Motor neuron (in vitro differentiated cells): ENCODE data around the gene PPP6R3. TPM values are rescaled to one million over a fixed set of nuclear protein-coding genes. Genes with fewer than 3 reads are reported as not detected.
"Not testable (repeated sequence)": the region's sequence is repeated elsewhere in the genome, so short reads cannot be mapped to it uniquely, and the experiment has no call there.

Experiments used
- ATAC-seq, 8 experiments: fragments of 200-7000 bp; cut with Tn5 transposase; replicated peaks in 6 of 8; 2 replicates each; pipeline ENCODE4 v1.8.0; 2021; ENCODE audit warnings: mild to moderate bottlenecking in 8 of 8, moderate library complexity in 8 of 8
- H3K27ac ChIP-seq, 2 donors: fragments of 250-450 bp; sonication (Bioruptor Pico); 2 replicates each; pipeline ENCODE4 v1.9.0; 2021; ENCODE audit warnings: antibody characterized with exemption in 2 of 2, mild to moderate bottlenecking in 2 of 2, moderate library complexity in 1 of 2
- H3K4me1 ChIP-seq, 2 donors: fragments of 250-450 bp; sonication (Bioruptor Pico); replicated peaks in 1 of 2; 2 replicates each; pipeline ENCODE4 v1.6.1; 2021; ENCODE audit warnings: antibody characterized with exemption in 2 of 2, mild to moderate bottlenecking in 2 of 2, moderate library complexity in 1 of 2
- H3K4me3 ChIP-seq, 5 donors: fragments of 250-450 bp; sonication (Bioruptor Pico); 2 replicates each; pipeline ENCODE4 v1.9.0; 2021; ENCODE audit warnings: antibody characterized with exemption in 5 of 5, mild to moderate bottlenecking in 5 of 5, moderate library complexity in 4 of 5
- WGBS, 10 experiments: fragments of 450-650 bp; shearing (Covaris generic); methylation state at CpG; one replicate each; pipeline ENCODE4 v1.0.0; 2022; 5-methylcytosine and 5-hydroxymethylcytosine counted together
- in situ Hi-C, 9 experiments: fragments of 400-800 bp; cut with MboI; loops; one replicate each; pipeline ENCODE4 v1.15.0; 2021; ENCODE audit warnings: low sequenced_read_pairs in 9 of 9, low pct_unique_long_range_greater_than_20kb in 2 of 9; ENCODE audit not compliant: unreplicated experiment in 9 of 9
- total RNA-seq, 8 experiments: library from RNA; unstranded; fragments of 300-600 nt; gene quantifications; 2 replicates each; pipeline versions ENCODE4 v1.2.3 to v1.2.4, GENCODE V29; 2022

PPP6R3 gene
- total RNA-seq, 8 experiments from 2014 or later: 49.1 to 142 (median 65.7) TPM

DNA sequence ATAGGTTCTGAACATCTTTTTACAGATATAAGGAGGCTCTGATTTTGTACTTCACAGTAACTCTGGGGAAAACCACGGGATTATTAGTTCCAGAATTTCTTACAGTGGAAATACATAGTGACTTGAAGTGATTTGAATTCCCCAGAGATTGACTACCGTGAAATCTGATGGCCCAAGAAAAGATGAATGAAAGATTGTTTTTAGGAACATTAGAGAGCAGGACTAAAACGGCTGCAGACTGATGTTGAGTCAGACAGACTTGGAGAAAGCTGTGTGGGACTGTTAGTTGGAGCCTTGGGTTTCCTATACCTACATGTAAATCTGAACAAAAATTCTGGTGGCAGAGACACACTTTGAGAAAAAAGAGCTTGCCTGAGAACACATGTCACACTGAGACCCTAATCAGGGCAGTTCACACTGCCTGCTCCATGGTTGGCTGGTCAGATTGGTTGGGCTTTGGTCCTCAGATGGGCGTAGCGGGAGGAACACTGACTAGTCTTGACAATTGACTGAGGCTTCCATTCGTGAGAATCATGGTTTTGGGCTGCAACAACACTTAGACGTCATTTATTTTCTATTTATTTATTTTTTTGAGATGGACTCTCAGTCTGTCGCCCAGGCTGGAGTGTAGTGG is 6.8 kb downstream of the PPP6R3 start:
- ATAC-seq: no peak
- H3K27ac ChIP-seq: no peak overlapping the region
- no peak overlapping the region for H3K4me3 ChIP-seq
- 40 to 100% (median 88%) methylated on average over 1 to 7 of the region's 8 CpGs for WGBS, 10 experiments
- H3K4me1 ChIP-seq: peaks cover 17 to 32% of the 10 kb centered on the region in 2 donors
- in situ Hi-C loops: loop anchor here in 1 of 9 experiments (25.0 kb wide), 1 partner anchor 205 kb away; the partner anchor contains the start of gene C11orf24

DNA sequence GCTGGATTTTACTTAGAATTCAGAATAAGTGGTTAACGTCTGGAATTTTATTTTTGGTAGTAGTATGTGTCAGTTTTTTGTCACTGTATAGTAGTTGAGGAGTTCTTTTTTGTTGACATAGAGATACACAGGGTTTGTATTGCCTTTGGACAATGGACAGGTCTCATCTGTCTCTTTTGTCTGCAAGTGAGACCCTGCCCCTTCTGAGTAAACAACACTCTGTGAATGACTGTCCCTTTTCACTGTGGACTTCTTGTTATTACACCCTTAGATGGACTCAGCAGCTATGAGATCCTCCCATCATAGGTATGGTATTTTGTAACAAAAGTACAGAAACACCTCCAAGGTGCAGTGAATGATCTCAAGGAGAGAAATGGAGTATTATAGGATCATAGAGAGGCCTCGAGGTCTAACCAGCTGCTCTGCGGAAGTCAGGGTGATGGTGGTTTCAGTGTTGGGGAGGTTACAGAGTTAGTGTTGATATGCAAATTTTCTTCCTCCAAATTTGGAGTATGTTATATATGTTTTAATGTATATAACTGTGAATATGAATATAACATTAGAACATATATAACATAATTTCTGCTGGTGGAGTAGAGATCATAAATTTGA is 7.8 kb downstream of the PPP6R3 start:
- ATAC-seq: peak in 1 of 8 experiments; percentile 35
- Histone ChIP-seq H3K4me1 (peaks cover 11 to 24% of the 10 kb centered on the region in 2 donors), H3K27ac (no peak overlapping the region), H3K4me3 (no peak overlapping the region)
- 14 to 89% (median 60%) methylated on average over 1 to 3 of the region's 3 CpGs; no CpG with 5 or more reads in 3 of the 10 experiments for WGBS, 10 experiments
- in situ Hi-C loops: loop anchor here in 1 of 9 experiments (25.0 kb wide), 1 partner anchor 206 kb away; the partner anchor contains the start of gene C11orf24

DNA sequence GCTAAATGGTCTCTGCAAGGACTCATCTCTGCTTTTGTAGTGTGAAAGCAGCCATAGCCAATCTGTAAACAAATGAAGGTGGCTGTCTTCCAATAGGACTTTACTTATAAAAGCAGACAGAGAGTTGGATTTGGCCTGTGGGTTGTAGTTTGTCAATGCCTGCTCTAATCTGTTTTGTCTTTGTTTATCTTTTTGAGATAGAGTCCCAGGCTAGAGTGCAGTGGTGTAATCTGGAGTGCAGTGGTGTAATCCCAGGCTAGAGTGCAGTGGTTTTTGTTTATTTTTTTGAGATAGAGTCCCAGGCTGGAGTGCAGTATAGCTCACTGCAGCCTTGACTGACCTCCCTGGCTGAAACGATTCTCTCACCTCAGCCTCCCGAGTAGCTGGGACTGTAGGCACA is 8.6 kb downstream of the PPP6R3 start:
- H3K4me1 ChIP-seq: peaks cover 11 to 24% of the 10 kb centered on the region in 2 donors

DNA sequence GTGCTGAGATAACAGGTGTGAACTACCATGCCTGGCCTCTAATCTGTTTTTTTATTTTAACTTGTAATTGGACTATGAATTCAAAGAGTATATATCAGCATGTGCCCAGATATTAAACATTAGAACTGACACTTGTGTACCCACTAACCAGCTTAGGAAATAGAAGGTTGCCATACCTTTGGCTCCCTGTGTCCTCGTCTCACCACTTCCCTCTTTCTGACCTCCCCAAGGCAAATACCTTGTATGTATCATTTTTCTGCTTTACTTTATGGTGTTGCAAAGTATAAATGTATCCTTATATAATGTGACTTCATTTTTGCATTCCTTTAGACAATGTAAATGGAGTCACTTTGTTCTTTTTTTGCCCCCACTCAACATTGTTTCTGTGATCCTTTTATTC is 9.1 kb downstream of the PPP6R3 start:
- no peak for ATAC-seq
- Histone ChIP-seq H3K4me3 (no peak overlapping the region), H3K27ac (no peak overlapping the region), H3K4me1 (peaks cover 11 to 24% of the 10 kb centered on the region in 2 donors)
- in situ Hi-C loops: loop anchor here in 1 of 9 experiments (25.0 kb wide), 1 partner anchor 207 kb away; the partner anchor contains the start of gene C11orf24
- 22 to 100% (median 92%) methylated on average over 1 of the region's 1 CpG; no CpG with 5 or more reads in 4 of the 10 experiments for WGBS, 10 experiments

More for the DNA sequence above, 8.6 kb downstream of the PPP6R3 start:
- Histone ChIP-seq H3K27ac (no peak overlapping the region), H3K4me3 (no peak overlapping the region)
- 40 to 88% (median 81%) methylated on average over 1 to 2 of the region's 2 CpGs; no CpG with 5 or more reads in 2 of the 10 experiments for WGBS, 10 experiments
- in situ Hi-C loops: loop anchor here in 1 of 9 experiments (25.0 kb wide), 1 partner anchor 207 kb away; the partner anchor contains the start of gene C11orf24
- ATAC-seq: peak in 1 of 8 experiments; percentile 5

DNA sequence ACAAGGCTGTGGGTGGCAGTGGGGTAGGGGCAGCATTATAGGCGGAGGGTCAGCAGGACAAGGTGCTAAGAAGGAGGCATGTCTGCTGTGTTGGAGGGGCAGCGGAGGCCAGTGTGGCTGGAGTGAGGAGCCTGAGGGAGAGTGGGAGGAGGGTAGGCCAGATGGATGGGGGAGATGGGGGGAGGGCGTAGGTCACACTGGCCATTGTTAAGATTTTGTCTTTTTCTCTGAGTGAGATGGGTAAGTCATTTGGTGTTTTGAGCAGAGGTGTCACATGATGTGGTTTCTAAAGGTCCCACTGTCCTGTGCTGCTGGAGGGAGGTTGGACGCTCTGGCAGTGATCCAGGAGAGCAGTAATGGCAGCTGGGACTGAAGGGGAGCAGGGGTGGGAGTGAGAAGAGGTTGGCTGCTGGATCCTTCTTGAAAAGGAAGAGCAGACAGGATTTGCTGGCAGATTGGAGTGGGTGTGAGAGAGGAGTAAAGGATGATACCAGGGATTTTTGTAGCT is 9.8 kb downstream of the PPP6R3 start:
- 82 to 100% (median 100%) methylated on average over 1 to 2 of the region's 4 CpGs; no CpG with 5 or more reads in 7 of the 10 experiments for WGBS, 10 experiments
- H3K4me1 ChIP-seq: peaks cover 11 to 24% of the 10 kb centered on the region in 2 donors
- no peak overlapping the region for H3K4me3 ChIP-seq
- in situ Hi-C loops: loop anchor here in 1 of 9 experiments (25.0 kb wide), 1 partner anchor 208 kb away; the partner anchor contains the start of gene C11orf24
- ATAC-seq: peak in 5 of 8 experiments; percentile 83 to 94 (median 90)
- peak overlapping the region in 1 of 2 donors; percentile 13 for H3K27ac ChIP-seq

DNA sequence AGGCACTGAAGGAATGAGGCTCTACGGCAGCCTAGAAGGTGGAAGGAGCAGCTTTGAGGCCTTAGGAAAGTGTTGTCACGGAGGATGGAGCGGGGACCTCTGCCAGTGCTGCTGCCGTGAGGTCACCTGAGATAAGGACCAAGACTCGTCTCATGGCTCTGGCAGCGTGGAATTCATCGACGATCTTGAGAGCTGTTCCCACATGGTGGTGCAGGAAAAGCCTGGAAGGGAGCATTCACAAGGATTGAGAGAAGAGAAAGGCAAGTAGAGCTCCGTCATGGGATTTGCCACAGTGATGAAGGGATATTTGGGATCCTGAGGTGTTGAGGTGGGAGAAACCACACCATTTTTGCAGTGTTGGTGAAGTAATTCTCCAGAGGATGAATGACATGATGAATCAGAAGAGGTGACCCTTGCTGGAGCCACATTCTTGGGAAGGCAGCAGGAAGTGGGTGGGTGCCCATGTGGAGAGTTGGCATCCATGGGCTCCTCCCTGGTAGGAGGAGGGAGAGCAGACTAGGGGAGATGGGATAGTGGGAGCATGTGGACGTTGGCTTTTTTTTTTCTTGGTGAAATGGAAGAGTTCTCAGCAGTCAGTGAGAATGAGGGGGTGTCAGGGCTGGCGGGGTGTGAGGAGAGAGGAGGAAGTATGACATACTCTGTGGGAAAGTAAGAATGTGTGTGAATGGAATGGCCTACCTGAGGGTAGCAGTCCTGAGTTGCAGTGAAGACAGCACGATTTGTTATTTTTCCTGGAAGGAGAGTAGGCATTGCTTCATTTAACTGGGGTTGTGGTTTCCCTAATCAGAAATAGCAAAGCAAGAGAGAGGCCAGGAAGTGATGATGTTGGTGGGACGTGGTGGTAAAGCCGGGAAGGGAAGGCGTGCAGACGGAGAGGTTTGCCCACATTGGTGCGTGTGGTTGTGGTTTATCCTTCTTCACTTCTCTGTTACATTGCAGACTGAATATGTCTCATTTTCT is 11.1 kb downstream of the PPP6R3 start:
- 20 to 100% (median 96%) methylated on average over 1 to 16 of the region's 17 CpGs for WGBS, 10 experiments
- no peak overlapping the region for H3K27ac ChIP-seq
- peaks cover 11 to 24% of the 10 kb centered on the region in 2 donors for H3K4me1 ChIP-seq
- H3K4me3 ChIP-seq: no peak overlapping the region
- in situ Hi-C loops: loop anchor here in 1 of 9 experiments (25.0 kb wide), 1 partner anchor 209 kb away; the partner anchor contains the start of gene C11orf24
- ATAC-seq: no peak

DNA sequence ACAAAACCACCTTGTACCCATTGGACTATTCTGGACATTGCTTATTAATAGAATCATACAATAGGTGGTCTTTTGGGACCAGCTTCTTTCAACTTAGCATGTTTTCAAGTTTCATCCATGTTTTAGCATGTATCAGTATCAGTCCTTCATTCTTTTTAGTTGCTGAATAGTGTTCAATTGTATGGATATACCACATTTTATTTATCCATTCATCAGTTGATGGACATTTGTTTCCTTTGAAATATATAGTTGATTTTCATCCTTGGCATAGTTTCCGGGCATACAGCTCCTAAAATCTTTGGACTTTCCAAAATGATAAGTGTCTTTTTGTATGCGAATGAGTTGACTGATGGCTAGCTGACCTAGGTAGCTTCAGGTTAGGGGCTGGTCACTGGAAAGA is 12.2 kb downstream of the PPP6R3 start:
- Histone ChIP-seq H3K4me3 (no peak overlapping the region), H3K4me1 (peaks cover 11 to 24% of the 10 kb centered on the region in 2 donors), H3K27ac (no peak overlapping the region)
- ATAC-seq: no peak
- in situ Hi-C loops: loop anchor here in 1 of 9 experiments (25.0 kb wide), 1 partner anchor 210 kb away; the partner anchor contains the start of gene C11orf24
- WGBS, 10 experiments: 89 to 100% (median 100%) methylated on average over 1 to 2 of the region's 2 CpGs; no CpG with 5 or more reads in 1 of the 10 experiments

DNA sequence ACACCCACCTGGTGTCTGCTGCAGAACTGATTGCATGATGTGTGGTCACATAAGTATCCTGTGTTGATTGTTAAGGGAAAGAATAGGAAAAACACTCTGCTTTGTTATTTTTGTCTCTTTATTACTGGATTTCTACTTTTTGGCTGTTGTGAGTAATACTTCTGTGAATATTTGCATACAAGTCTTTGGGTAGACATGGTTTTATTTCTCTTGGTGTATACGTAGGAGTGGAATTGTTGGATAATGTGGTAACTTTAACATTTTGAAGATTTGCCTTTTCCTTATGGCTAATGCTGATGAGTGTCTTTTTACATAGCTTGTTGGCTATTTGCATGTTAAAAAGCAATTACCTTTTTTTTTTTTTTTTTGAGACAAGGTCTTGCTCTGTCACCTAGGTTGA is 13.1 kb downstream of the PPP6R3 start:
- H3K4me1 ChIP-seq: peaks cover 11 to 17% of the 10 kb centered on the region in 2 donors
- in situ Hi-C loops: loop anchor here in 1 of 9 experiments (25.0 kb wide), 1 partner anchor 211 kb away; the partner anchor contains the start of gene C11orf24
- H3K4me3 ChIP-seq: no peak overlapping the region
- peak in 2 of 8 experiments; percentile 33 to 64 for ATAC-seq
- WGBS, 10 experiments: 14 to 100% (median 86%) methylated on average over 1 of the region's 1 CpG; no CpG with 5 or more reads in 5 of the 10 experiments
- no peak overlapping the region for H3K27ac ChIP-seq

DNA sequence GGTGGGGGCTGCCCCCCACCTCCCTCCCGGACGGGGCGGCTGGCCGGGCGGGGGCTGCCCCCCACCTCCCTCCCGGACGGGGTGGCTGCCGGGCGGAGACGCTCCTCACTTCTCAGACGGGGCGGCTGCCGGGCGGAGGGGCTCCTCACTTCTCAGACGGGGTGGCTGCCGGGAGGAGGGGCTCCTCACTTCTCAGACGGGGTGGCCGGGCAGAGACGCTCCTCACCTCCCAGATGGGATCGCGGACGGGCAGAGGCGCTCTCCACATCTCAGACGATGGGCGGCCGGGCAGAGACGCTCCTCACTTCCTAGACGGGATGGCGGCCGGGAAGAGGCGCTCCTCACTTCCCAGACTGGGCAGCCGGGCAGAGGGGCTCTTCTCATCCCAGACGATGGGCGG is 15.1 kb downstream of the PPP6R3 start:
- WGBS, 10 experiments: no CpG with 5 or more reads among the region's 34 CpGs
- H3K4me1 ChIP-seq, ATAC-seq, H3K27ac ChIP-seq, H3K4me3 ChIP-seq, in situ Hi-C loops: not testable (repeated sequence)

DNA sequence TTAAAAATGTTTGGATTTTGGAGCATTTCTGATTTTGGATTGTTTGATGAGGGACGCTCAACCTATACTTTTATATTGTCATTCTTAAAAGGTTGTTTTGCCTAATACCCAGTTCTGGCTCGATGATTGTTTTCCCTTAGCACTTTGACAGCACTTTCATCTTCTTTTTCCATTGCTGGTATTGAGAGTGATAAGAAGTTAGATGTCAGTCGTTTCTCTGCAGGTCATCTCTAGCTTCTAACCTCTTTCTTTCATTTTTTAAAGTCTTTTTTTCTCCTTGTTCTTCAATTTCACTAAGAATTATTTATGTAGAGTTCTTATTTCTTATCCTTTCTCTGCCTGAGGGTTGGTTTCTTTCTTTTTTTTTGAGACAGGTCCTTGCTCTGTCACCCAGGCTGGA is 18.8 kb downstream of the PPP6R3 start:
- Histone ChIP-seq H3K27ac (no peak overlapping the region), H3K4me3 (no peak overlapping the region), H3K4me1 (no peaks in the 10 kb centered on the region)
- in situ Hi-C loops: no loop called here
- WGBS, 10 experiments: 90 to 100% (median 95%) methylated on average over 2 to 3 of the region's 3 CpGs
- ATAC-seq: no peak

DNA sequence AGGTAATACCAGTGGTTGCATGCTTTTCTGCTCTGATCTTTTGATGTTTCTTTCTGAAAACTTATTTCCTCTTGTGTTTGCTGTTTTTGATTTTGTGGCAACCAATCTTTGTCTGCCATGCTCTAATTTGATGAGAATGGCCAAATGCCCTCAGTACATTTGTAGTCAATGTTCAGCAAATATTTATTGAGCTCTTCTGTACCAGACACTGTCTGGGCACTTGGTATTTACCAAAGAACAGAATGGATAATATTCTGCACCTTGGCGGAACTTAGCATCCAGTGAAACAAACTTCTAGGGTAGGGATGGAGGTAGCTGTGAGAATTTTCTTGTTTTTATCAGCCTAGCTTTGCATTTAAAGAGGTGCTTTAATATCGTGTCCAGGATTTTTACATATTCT is 19.6 kb downstream of the PPP6R3 start:
- WGBS, 10 experiments: 50 to 100% (median 92%) methylated on average over 1 to 2 of the region's 2 CpGs; no CpG with 5 or more reads in 2 of the 10 experiments
- no peak overlapping the region for H3K4me3 ChIP-seq
- no peak for ATAC-seq
- no peak overlapping the region for H3K27ac ChIP-seq
- no peaks in the 10 kb centered on the region for H3K4me1 ChIP-seq
- in situ Hi-C loops: no loop called here
